Stimulated activated CD8-positive, alpha-beta memory T cell treated with anti-CD3 and anti-CD28 coated beads, Interleukin-2, amount 100 ng/mL, for 1 hour (primary cell): ENCODE measurements around the gene PDE6A.

Experiments
- DNase-seq, 2 donors: peaks; one replicate each; pipeline ENCODE4 v3.0.0-alpha.2; 2020; ENCODE audit warnings: low read depth in 2 of 2

PDE6A gene

DNA sequence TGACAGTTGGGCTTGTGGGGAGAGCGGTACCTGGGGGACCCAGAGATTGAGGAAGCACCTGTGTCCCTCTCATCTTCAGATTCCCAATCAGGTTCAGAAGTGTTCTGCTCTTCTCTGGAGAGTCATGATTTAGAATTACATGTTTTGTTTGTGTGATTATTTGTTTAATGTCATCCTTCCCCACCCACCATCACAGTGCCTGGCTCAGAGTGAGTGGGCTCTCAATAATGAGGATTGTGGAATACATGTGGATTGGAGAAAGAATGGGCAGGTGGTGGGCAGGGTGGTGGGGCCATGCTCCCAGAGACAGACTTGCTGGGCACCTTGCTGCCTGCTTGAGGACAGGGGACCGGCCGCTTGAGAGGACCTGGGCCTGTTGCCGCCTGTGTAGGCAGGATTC is 126.5 kb downstream of the PDE6A start:
- no peak for DNase-seq

GRCh38 chr5:149817539-149818060 is 127.0 kb downstream of the PDE6A start:
- no peak for DNase-seq

DNA sequence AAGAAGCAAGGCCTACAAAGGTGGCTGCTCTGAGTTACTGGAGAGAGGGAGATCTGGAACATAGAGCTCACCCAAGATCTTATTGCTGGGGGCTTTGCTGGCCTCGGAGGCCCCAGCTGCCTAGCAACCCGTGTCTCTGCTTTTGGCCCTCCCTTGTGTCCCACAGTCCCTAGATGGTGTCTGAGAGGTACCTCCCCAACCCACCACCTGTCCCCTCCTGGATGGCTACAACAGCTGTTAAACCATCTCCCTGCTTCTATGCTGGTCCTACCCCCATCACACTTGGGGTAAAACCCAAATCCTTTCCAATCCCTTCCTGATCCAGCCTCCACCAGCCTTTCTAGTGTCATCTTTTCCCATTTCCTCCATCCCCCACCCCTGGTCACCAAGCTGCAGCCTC is 127.9 kb downstream of the PDE6A start:
- DNase-seq = no peak

DNA sequence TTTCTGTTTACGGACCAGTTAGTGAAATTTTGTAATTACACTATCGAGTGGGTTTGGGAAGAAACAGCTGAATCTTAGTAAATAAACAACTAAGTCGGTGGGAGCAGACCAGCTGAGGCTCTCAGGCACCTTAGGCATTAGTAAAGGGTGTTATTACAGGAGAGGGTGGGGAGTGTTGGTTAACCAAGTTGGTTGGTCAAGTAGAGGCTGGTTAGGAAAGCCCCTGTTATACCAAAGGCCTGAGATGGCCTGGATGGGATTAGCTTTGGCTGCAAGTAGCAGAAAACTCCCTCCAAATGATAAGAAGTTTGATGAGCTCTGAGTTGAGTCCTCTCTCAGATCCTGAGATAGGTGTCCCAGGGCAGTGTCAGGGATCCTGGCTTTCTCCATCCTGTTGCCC is 133.1 kb downstream of the PDE6A start:
- DNase-seq = no peak

GRCh38 chr5:149810856-149811255 is 133.7 kb downstream of the PDE6A start:
- no peak for DNase-seq

DNA sequence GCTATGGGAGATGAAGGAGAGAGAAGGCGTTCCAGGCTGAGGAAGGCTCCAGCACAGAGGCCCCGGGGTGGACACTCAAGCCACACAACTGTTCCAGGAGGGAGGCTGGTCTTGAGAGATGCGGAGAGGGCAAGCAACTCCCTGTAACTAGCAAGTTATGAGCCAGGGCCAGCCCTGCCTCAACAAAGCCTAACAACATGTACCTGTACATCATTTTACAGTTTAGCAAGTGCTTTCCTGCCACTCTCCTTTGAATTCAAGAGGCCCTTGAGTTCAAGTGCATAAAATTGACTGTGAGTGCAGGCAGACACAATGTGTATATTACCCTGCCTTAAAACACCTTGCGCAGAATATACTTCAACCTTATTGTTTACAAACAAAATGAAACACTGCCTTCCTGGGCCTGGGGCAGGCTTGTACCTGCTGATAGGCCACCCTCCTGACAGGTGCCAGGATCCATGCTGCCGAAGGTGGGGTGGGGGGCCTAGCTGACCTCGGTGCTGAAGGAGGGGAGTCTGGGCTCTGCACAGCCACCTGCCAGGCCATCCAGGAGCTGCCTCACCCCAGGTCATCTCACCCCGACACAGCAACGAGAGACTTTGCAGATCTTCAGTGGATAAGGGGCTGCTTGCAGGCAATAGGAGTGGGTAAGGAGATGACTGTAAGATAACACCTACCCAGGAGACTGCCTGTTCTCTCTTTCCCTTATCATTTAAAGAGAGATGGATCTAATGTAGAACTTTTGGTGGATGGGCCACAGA is 134.5 kb downstream of the PDE6A start:
- no peak for DNase-seq

GRCh38 chr5:149808264-149808982 is 136.2 kb downstream of the PDE6A start:
- DNase-seq = no peak
